Neural crest cell (in vitro differentiated cells): ENCODE data around the gene IGF2BP1. TPM values are rescaled to one million over a fixed set of nuclear protein-coding genes. Genes with fewer than 3 reads are reported as not detected.
"Not testable (repeated sequence)": the region's sequence is repeated elsewhere in the genome, so short reads cannot be mapped to it uniquely, and the experiment has no call there.

Source experiments
- DNase-seq: peaks from one replicate; pipeline ENCODE4 v3.0.0; 2021; ENCODE audit warnings: low read depth, mixed read lengths, low spot score
- H3K27ac Mint-ChIP-seq: one replicate; pipeline ENCODE4 v1.8.0; 2021; ENCODE audit warnings: mild to moderate bottlenecking, mixed read lengths; ENCODE audit not compliant: unreplicated experiment
- H3K27me3 Mint-ChIP-seq: 2 replicates; pipeline ENCODE4 v1.8.0; 2021; ENCODE audit warnings: low read depth, mild to moderate bottlenecking, mixed read lengths
- H3K36me3 Mint-ChIP-seq: 2 replicates; pipeline ENCODE4 v1.8.0; 2021; ENCODE audit warnings: low read depth, mild to moderate bottlenecking, mixed read lengths
- H3K4me1 Mint-ChIP-seq: 2 replicates; pipeline ENCODE4 v1.8.0; 2021; ENCODE audit warnings: mixed read lengths
- H3K4me3 Mint-ChIP-seq: one replicate; pipeline ENCODE4 v1.8.0; 2021; ENCODE audit warnings: mild to moderate bottlenecking, mixed read lengths
- H3K9me3 Mint-ChIP-seq: 2 replicates; pipeline ENCODE4 v1.8.0; 2021; ENCODE audit warnings: mixed read lengths
- total RNA-seq: library from RNA; stranded (reverse); gene quantifications from 2 replicates; pipeline ENCODE4 v1.2.1, GENCODE V29; 2021
- TF ChIP-seq, protein P1 (sequence below): fragments of 200-600 bp; sonication (generic); conservative IDR thresholded peaks from 2 replicates; pipeline ENCODE4 v1.5.0; 2021; ENCODE audit warnings: antibody characterized with exemption, mild to moderate bottlenecking

The IGF2BP1 gene
- total RNA-seq, 1 donor from 2014 or later = 536 TPM

DNA sequence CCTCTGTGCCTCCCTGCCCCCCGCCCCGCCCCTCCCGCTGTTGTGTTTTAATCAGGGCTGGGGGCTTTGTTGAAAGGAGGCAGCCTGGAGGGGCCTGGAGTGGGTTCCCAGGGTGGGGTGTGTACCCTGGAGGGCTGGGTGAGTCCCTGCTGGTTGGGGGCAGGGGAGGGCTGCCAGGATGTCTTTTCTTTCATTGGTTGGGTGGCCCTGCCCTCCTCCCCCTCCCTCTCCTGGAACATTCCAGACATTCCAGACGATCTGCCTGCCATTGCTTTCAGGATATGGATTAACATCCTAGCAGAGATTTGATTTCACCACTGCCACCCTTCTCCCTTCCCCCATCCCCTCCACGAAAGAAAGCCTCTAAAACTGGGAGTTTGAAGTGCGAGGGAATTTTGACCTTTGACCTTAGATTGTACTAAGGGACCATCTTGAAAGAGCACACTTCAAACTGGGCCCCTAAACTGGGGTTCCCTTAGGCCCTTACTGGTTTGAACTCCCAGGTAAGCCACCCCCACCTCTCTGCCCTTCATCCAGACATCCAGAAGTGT lies 25.3 kb downstream of the IGF2BP1 start:
- no peak for DNase-seq
- Mint-ChIP-seq H3K27me3 (no peaks in the 10 kb centered on the region), H3K27ac (peak overlapping the region; percentile 71), H3K4me3 (peak overlapping the region; percentile 39), H3K9me3 (no peaks in the 10 kb centered on the region), H3K36me3 (peaks cover 5% of the 10 kb centered on the region), H3K4me1 (peaks cover 47% of the 10 kb centered on the region)
- TF ChIP-seq, protein P1, sequence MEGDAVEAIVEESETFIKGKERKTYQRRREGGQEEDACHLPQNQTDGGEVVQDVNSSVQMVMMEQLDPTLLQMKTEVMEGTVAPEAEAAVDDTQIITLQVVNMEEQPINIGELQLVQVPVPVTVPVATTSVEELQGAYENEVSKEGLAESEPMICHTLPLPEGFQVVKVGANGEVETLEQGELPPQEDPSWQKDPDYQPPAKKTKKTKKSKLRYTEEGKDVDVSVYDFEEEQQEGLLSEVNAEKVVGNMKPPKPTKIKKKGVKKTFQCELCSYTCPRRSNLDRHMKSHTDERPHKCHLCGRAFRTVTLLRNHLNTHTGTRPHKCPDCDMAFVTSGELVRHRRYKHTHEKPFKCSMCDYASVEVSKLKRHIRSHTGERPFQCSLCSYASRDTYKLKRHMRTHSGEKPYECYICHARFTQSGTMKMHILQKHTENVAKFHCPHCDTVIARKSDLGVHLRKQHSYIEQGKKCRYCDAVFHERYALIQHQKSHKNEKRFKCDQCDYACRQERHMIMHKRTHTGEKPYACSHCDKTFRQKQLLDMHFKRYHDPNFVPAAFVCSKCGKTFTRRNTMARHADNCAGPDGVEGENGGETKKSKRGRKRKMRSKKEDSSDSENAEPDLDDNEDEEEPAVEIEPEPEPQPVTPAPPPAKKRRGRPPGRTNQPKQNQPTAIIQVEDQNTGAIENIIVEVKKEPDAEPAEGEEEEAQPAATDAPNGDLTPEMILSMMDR = no peak

DNA sequence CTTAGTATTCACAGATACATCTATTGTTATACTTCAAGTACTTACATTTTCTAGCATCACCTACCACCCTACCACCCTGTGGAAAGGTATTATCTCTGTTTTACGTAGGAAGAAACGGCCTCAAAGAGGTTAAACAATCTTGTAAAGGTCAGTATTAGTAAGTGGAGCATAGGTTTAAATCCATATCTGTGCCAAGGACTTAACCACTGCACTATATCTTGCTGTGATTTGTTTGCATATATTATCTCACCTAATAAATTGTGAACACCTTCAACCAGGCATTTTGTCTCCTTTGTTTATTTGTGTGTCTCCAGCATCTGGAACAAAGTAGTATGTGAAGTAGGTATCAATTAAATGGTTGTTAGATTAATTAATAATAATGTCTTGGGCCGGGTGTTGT lies 27.3 kb downstream of the IGF2BP1 start:
- Mint-ChIP-seq H3K4me3 (no peak overlapping the region), H3K36me3 (peaks cover 11% of the 10 kb centered on the region), H3K27ac (no peak overlapping the region), H3K9me3 (no peaks in the 10 kb centered on the region), H3K4me1 (peaks cover 41% of the 10 kb centered on the region), H3K27me3 (no peaks in the 10 kb centered on the region)
- no peak for DNase-seq
- TF ChIP-seq, protein P1 = no peak

GRCh38 chr17:49026447-49026846 lies 29.3 kb downstream of the IGF2BP1 start:
- not testable (repeated sequence) for H3K27me3 Mint-ChIP-seq, H3K9me3 Mint-ChIP-seq, H3K4me3 Mint-ChIP-seq, DNase-seq
- H3K36me3 Mint-ChIP-seq = peaks cover 11% of the 10 kb centered on the region
- peak overlapping the region; percentile 67 for H3K27ac Mint-ChIP-seq
- peaks cover 28% of the 10 kb centered on the region for H3K4me1 Mint-ChIP-seq

GRCh38 chr17:49028271-49028670 lies 31.1 kb downstream of the IGF2BP1 start:
- DNase-seq = no peak
- no peaks in the 10 kb centered on the region for H3K9me3 Mint-ChIP-seq
- no peaks in the 10 kb centered on the region for H3K27me3 Mint-ChIP-seq

GRCh38 chr17:49029801-49030200 lies 32.6 kb downstream of the IGF2BP1 start:
- no peak overlapping the region for H3K27ac Mint-ChIP-seq
- no peaks in the 10 kb centered on the region for H3K27me3 Mint-ChIP-seq
- no peak overlapping the region for H3K4me3 Mint-ChIP-seq
- DNase-seq = no peak
- H3K9me3 Mint-ChIP-seq = no peaks in the 10 kb centered on the region
- peaks cover 11% of the 10 kb centered on the region for H3K36me3 Mint-ChIP-seq
- TF ChIP-seq, protein P1 = no peak
- H3K4me1 Mint-ChIP-seq = peaks cover 11% of the 10 kb centered on the region

More at GRCh38 chr17:49028271-49028670, 31.1 kb downstream of the IGF2BP1 start:
- Mint-ChIP-seq H3K4me1 (peaks cover 19% of the 10 kb centered on the region), H3K27ac (no peak overlapping the region), H3K4me3 (no peak overlapping the region), H3K36me3 (peaks cover 11% of the 10 kb centered on the region)
- TF ChIP-seq, protein P1 = no peak

DNA sequence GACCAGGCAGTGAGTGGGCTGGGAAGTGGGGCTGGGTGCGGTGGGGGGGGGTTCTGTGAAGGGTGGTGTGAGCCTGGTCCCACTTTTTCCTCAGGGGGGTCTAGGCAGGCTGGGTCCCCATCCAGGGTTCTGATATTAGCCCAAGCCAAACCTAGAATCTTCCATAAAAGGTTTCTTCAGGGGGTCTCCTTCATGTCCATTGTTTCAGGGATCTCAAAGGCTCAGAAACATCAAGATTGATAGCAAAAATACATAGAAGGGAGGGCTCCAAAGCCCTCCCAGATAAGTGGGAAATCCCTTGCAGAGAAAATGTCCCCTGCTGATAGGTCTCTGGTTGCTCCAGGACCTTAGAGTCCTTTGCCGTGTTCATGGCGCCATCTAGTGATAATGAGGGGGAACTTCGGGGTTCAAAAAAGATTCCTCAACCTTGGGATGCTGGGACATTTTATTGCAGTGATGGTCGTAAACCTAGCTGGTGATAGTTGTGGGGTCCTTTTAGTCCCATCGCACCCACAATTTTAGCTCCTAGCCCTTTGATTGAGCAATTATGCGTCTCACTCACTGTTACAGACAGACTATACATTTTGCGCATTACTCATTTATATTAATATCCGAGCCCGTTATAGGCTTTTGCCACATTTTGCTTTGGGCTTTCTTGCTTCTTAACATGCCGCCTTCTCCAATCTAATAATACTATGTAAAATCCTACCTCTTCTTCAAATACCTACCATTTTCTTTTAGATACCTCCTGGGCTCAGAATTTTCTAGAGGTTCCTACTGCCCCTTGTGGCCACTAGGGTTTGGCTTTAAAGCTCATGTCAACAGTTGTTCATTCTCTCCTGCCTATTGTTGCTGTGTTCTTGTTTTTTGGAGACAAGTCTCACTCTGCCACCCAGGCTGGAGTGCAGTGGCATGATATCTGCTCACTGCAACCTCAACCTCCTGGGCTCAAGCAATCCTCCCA lies 35.1 kb downstream of the IGF2BP1 start:
- Mint-ChIP-seq H3K9me3 (no peaks in the 10 kb centered on the region), H3K27me3 (no peaks in the 10 kb centered on the region), H3K36me3 (peaks cover 23% of the 10 kb centered on the region), H3K27ac (no peak overlapping the region), H3K4me3 (peak overlapping the region; percentile 39), H3K4me1 (peaks cover 17% of the 10 kb centered on the region)
- TF ChIP-seq, protein P1 = peak; percentile 83
- DNase-seq = peak; percentile 48
